Measurements from ENCODE around the gene SDHB.
A peak's percentile ranks its signal among the peaks of the same experiment; 100 is the strongest.

SDHB gene

GRCh38 chr1:17011092-17011438, 42.8 kb downstream of the SDHB start (continued):
- no peak for TF ChIP-seq PRDM2 (tag by site-specific recombination; IDR thresholded peaks at IDR 0.05; ENCODE audit: borderline replicate concordance)
- TF ChIP-seq ZNF621 (tag by site-specific recombination; IDR thresholded peaks at IDR 0.05) = no peak
- TF ChIP-seq KLF9 (tag by site-specific recombination; IDR thresholded peaks at IDR 0.05; ENCODE audit: low read depth) = peak; percentile 75
- no peak for TF ChIP-seq ZNF138 (tag by site-specific recombination; IDR thresholded peaks at IDR 0.05; ENCODE audit: borderline replicate concordance)
- TF ChIP-seq ZNF214 (tag by site-specific recombination; IDR thresholded peaks at IDR 0.05; ENCODE audit: borderline replicate concordance) = no peak
- no peak for TF ChIP-seq KLF17 (tag by site-specific recombination; IDR thresholded peaks at IDR 0.05)
- TF ChIP-seq GLIS1 (tag by site-specific recombination; IDR thresholded peaks at IDR 0.05) = no peak
- no peak for TF ChIP-seq SP7 (tag by site-specific recombination; IDR thresholded peaks at IDR 0.05)
- no peak for TF ChIP-seq REPIN1 (tag by site-specific recombination; IDR thresholded peaks at IDR 0.05; ENCODE audit: low read depth)
- no peak for TF ChIP-seq ZNF473 (tag by site-specific recombination; IDR thresholded peaks at IDR 0.05)
- TF ChIP-seq ZNF175 (tag by site-specific recombination; IDR thresholded peaks at IDR 0.05) = no peak
- no peak for TF ChIP-seq ZBTB44 (tag by site-specific recombination; IDR thresholded peaks at IDR 0.05)
- TF ChIP-seq ZNF777 (tag by site-specific recombination; IDR thresholded peaks at IDR 0.05; ENCODE audit: borderline replicate concordance) = no peak
- no peak for TF ChIP-seq ZNF629 (tag by site-specific recombination; IDR thresholded peaks at IDR 0.05)
- TF ChIP-seq SP2 (tag by site-specific recombination; IDR thresholded peaks at IDR 0.05) = 0 out of 2 replicates have a peak, but pooled peaks have one; percentile 2
- no peak for TF ChIP-seq ZNF350 (tag by site-specific recombination; IDR thresholded peaks at IDR 0.05)
- TF ChIP-seq ZNF423 (tag by site-specific recombination; IDR thresholded peaks at IDR 0.05) = no peak
- TF ChIP-seq ZNF133 (tag by site-specific recombination; IDR thresholded peaks at IDR 0.05) = no peak
- TF ChIP-seq GLIS2 (tag by site-specific recombination; IDR thresholded peaks at IDR 0.05) = peak; percentile 62
- TF ChIP-seq KLF8 (tag by site-specific recombination; IDR thresholded peaks at IDR 0.05) = no peak; the same call in 1 of the 2 replicates
- no peak for TF ChIP-seq ZNF174 (tag by site-specific recombination; IDR thresholded peaks at IDR 0.05)
- no peak; the same call in 1 of the 2 replicates for TF ChIP-seq KLF7 (tag by site-specific recombination; IDR thresholded peaks at IDR 0.05; ENCODE audit: borderline replicate concordance)
- TF ChIP-seq ZNF76 (tag by site-specific recombination; IDR thresholded peaks at IDR 0.05; ENCODE audit: borderline replicate concordance, low read depth) = no peak
- no peak for TF ChIP-seq ZNF596 (tag by site-specific recombination; IDR thresholded peaks at IDR 0.05)
- TF ChIP-seq ZNF704 (tag by site-specific recombination; IDR thresholded peaks at IDR 0.05) = no peak
- no peak for TF ChIP-seq PRDM6 (tag by site-specific recombination; IDR thresholded peaks at IDR 0.05)

Measured in HEK293 (cell line).